ENCODE data around the gene ZNF878. TPM values are rescaled to one million over a fixed set of nuclear protein-coding genes. Genes with fewer than 3 reads are reported as not detected.
A peak's percentile ranks its signal among the peaks of the same experiment; 100 is the strongest.

Gene ZNF878
- total and polyA plus RNA-seq, 2 of the 13 experiments (the other 11 are each of a cell fraction or from before 2014, with no cell fraction given), result 0.46 to 5.2 TPM

DNA sequence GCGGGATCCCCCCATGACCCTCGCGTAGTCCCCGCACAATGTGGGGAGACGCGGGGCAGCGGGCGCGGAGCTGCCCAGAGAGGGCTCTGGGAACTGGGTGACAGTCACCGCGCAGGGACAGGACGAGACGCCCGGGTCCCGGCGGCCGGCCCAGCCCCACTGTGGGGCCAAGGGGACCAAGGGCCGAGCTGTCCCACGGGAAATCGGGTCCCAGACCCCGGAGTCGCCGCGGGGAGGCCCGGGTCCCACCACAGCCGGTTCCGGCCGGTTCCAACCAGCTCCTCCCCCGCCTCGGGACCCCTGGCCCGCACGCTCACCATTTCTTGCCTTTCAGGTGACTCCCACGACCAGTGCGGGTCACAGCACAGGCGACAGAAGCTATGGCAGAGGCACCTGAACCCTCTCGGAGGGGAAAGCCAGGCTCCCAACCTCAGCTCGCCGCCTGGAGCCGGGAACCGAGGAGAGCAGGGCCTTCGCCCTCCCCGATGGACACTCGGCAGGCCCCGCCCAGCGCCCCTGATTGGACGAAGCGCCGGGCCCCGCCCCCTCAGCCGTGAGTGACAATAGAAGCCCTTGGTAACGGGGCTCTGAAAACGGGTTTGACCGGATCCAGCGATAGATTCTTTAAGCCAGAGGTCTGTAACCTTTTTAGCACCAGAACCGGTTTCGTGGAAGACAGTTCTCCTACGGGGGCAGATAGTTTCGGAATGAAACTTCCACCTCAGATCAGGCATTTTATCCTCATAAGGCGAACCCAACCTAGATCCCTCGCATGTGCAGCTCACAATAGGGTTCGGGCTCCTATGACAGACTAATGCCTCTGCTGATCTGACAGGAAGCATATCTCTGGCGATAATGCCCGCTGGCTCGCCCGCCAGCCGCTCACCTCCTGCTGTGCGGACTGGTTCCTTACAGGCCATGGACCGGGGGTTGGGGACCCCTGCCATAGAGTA is 17.3 kb downstream of the ZNF878 start, which contains the start of gene ZNF433 (continued):
- TF ChIP-seq ZNF274 (CRISPR knock-in tag; IDR thresholded peaks at IDR 0.05) (peak; percentile 80; the same call in 1 of the 2 replicates), ATF5 (CRISPR knock-in tag; IDR thresholded peaks at IDR 0.05; ENCODE audit: low read depth) (no peak), ZNF883 (CRISPR knock-in tag; IDR thresholded peaks at IDR 0.05; ENCODE audit: not compliant biosample characterization) (peak; percentile 82), HNF4G (IDR thresholded peaks at IDR 0.05; ENCODE audit: borderline replicate concordance, low read depth, low read length) (no peak), HNF4G (CRISPR knock-in tag; IDR thresholded peaks at IDR 0.05; ENCODE audit: borderline replicate concordance, low read depth) (peak; percentile 49; the same call in 1 of the 2 replicates), SOX6 (IDR thresholded peaks at IDR 0.05) (no peak), SOX6 (CRISPR knock-in tag; IDR thresholded peaks at IDR 0.05) (peak; percentile 26; the same call in 1 of the 2 replicates), SOX13 (IDR thresholded peaks at IDR 0.05) (no peak), SOX13 (CRISPR knock-in tag; conservative IDR thresholded peaks at IDR 0.05 in 1 of 2, IDR thresholded peaks at IDR 0.05 in 1 of 2) (0 out of 4 replicates have a peak, but pooled peaks of 1 of the 2 experiments have one; percentile 20), NFYB (CRISPR knock-in tag; IDR thresholded peaks at IDR 0.05) (peak; percentile 88), FOSL1 (CRISPR knock-in tag; IDR thresholded peaks at IDR 0.05; ENCODE audit: borderline replicate concordance) (no peak), GABPB1 (CRISPR knock-in tag; IDR thresholded peaks at IDR 0.05) (peak; percentile 74), CENPBD1 (CRISPR knock-in tag; IDR thresholded peaks at IDR 0.05; ENCODE audit: borderline replicate concordance, low read depth) (no peak), GLMP (CRISPR knock-in tag; IDR thresholded peaks at IDR 0.05; ENCODE audit: borderline replicate concordance) (no peak), NONO (IDR thresholded peaks at IDR 0.05) (no peak), NONO (CRISPR knock-in tag; conservative IDR thresholded peaks at IDR 0.05) (peak; percentile 80; the same call in 1 of the 2 replicates), KLF12 (CRISPR knock-in tag; IDR thresholded peaks at IDR 0.05; ENCODE audit: borderline replicate concordance) (0 out of 2 replicates have a peak, but pooled peaks have one; percentile 23), GATAD1 (CRISPR knock-in tag; IDR thresholded peaks at IDR 0.05) (peak; percentile 33; the same call in 1 of the 2 replicates), ZNF556 (CRISPR knock-in tag; IDR thresholded peaks at IDR 0.05; ENCODE audit: borderline replicate concordance) (peak; percentile 71; the same call in 1 of the 2 replicates), PITX1 (CRISPR knock-in tag; IDR thresholded peaks at IDR 0.05) (no peak), ZSCAN29 (CRISPR knock-in tag; conservative IDR thresholded peaks at IDR 0.05) (0 out of 2 replicates have a peak, but pooled peaks have one; percentile 4), SP1 (IDR thresholded peaks at IDR 0.05) (no peak), SP1 (CRISPR knock-in tag; IDR thresholded peaks at IDR 0.05) (peak; percentile 88), LCORL (IDR thresholded peaks at IDR 0.05) (no peak), LCORL (CRISPR knock-in tag; IDR thresholded peaks at IDR 0.05) (0 out of 2 replicates have a peak, but pooled peaks have one; percentile 33)
- TF ChIP-seq, protein P1, sequence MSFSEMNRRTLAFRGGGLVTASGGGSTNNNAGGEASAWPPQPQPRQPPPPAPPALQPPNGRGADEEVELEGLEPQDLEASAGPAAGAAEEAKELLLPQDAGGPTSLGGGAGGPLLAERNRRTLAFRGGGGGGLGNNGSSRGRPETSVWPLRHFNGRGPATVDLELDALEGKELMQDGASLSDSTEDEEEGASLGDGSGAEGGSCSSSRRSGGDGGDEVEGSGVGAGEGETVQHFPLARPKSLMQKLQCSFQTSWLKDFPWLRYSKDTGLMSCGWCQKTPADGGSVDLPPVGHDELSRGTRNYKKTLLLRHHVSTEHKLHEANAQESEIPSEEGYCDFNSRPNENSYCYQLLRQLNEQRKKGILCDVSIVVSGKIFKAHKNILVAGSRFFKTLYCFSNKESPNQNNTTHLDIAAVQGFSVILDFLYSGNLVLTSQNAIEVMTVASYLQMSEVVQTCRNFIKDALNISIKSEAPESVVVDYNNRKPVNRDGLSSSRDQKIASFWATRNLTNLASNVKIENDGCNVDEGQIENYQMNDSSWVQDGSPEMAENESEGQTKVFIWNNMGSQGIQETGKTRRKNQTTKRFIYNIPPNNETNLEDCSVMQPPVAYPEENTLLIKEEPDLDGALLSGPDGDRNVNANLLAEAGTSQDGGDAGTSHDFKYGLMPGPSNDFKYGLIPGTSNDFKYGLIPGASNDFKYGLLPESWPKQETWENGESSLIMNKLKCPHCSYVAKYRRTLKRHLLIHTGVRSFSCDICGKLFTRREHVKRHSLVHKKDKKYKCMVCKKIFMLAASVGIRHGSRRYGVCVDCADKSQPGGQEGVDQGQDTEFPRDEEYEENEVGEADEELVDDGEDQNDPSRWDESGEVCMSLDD (CRISPR knock-in tag; IDR thresholded peaks at IDR 0.05; ENCODE audit: borderline replicate concordance), result 0 out of 2 replicates have a peak, but pooled peaks have one; percentile 56
